Hematopoietic multipotent progenitor cell (in vitro differentiated cells): ENCODE results near the gene ADAR. TPM values are rescaled to one million over a fixed set of nuclear protein-coding genes. Genes with fewer than 3 reads are reported as not detected.
"Not testable (repeated sequence)": the region's sequence is repeated elsewhere in the genome, so short reads cannot be mapped to it uniquely, and the experiment has no call there.

Experiments used
- DNase-seq, 3 donors: peaks; one replicate each; pipeline ENCODE4 v3.0.0-alpha.2; 2011 to 2015; ENCODE audit warnings: low read depth in 2 of 3, low spot score in 2 of 3
- total RNA-seq: library from RNA; depleted of rRNA; stranded (reverse); fragments of >200 nt; gene quantifications from one replicate; pipeline ENCODE4 v1.2.3, GENCODE V29; 2012

ADAR gene
- 118 TPM for total RNA-seq

- peak; percentile 80 to 97 (median 97) for DNase-seq
Measured at GRCh38 chr1:154607609-154608396, at the start of gene ADAR. TSS of gene ADAR (minus strand) at chr1:154608186. CDS start at chr1:154608006, 180 bp downstream.

- DNase-seq = peak in 2 of 3 donors; percentile 21 to 42
Measured at GRCh38 chr1:154657556-154657955, 49.6 kb upstream of the ADAR start.

GRCh38 chr1:154652893-154653292, 44.9 kb upstream of the ADAR start:
- DNase-seq = no peak

- DNase-seq = not testable (repeated sequence)
Measured at GRCh38 chr1:154644724-154645123, 36.7 kb upstream of the ADAR start.

- no peak for DNase-seq
Measured at GRCh38 chr1:154641534-154641933, 33.5 kb upstream of the ADAR start.

- DNase-seq = no peak
Measured at GRCh38 chr1:154639876-154640275, 31.9 kb upstream of the ADAR start.

GRCh38 chr1:154635171-154635570, 27.2 kb upstream of the ADAR start:
- no peak for DNase-seq

- no peak for DNase-seq
Measured at GRCh38 chr1:154629675-154630073, 21.7 kb upstream of the ADAR start.

GRCh38 chr1:154629061-154629674, 21.2 kb upstream of the ADAR start:
- DNase-seq = peak in 2 of 3 donors; percentile 62 to 77

- no peak for DNase-seq
Measured at GRCh38 chr1:154628121-154628405, 20.1 kb upstream of the ADAR start.

GRCh38 chr1:154627257-154628120, 19.5 kb upstream of the ADAR start:
- peak; percentile 76 to 95 (median 91) for DNase-seq

GRCh38 chr1:154626456-154627256, 18.7 kb upstream of the ADAR start:
- DNase-seq = peak in 2 of 3 donors; percentile 42 to 53

GRCh38 chr1:154624746-154625643, 17.0 kb upstream of the ADAR start:
- no peak for DNase-seq

GRCh38 chr1:154623358-154623757, 15.4 kb upstream of the ADAR start:
- peak in 1 of 3 donors; percentile 21 for DNase-seq

GRCh38 chr1:154622503-154623039, 14.6 kb upstream of the ADAR start:
- no peak for DNase-seq

GRCh38 chr1:154621875-154622274, 13.9 kb upstream of the ADAR start:
- DNase-seq = no peak

GRCh38 chr1:154620751-154621150, 12.8 kb upstream of the ADAR start:
- no peak for DNase-seq

- no peak for DNase-seq
Measured at GRCh38 chr1:154619181-154619948, 11.4 kb upstream of the ADAR start.
